Measurements from ENCODE around the gene TMC1. TPM values are rescaled to one million over a fixed set of nuclear protein-coding genes. Genes with fewer than 3 reads are reported as not detected.
"Not testable (repeated sequence)": the region's sequence is repeated elsewhere in the genome, so short reads cannot be mapped to it uniquely, and the experiment has no call there.

Gene TMC1
- total RNA-seq, 1 experiment from 2014 or later: not detected

- Histone ChIP-seq H3K79me2 (ENCODE audit: low read length) (no peaks in the 10 kb centered on the region), H2AFZ (ENCODE audit: low read length) (no peak overlapping the region), H3K9me3 (ENCODE audit: low read length) (peaks cover 9% of the 10 kb centered on the region), H3K27me3 (ENCODE audit: low read length) (no peaks in the 10 kb centered on the region), H3K27ac (ENCODE audit: low read length) (no peak overlapping the region), H3K4me1 (ENCODE audit: low read length) (no peaks in the 10 kb centered on the region), H3K9ac (ENCODE audit: low read length) (no peak overlapping the region), H3K4me3 (ENCODE audit: low read length) (no peak overlapping the region), H3K4me2 (ENCODE audit: low read depth, low read length, poor library complexity, severe bottlenecking) (no peak overlapping the region), H4K20me1 (ENCODE audit: insufficient read depth, low read depth, low read length) (no peaks in the 10 kb centered on the region), H3K36me3 (ENCODE audit: insufficient read depth, low read length) (no peaks in the 10 kb centered on the region), H3K9me2 (replicated peaks; ENCODE audit: insufficient read depth, low read length) (no peaks in the 10 kb centered on the region)
- DNase-seq: peak; percentile 47
These were observed 322.4 kb downstream of the TMC1 start for GRCh38 chr9:72843520-72844439.

GRCh38 chr9:72844440-72844768, 323.0 kb downstream of the TMC1 start:
- Histone ChIP-seq H2AFZ (ENCODE audit: low read length) (no peak overlapping the region), H3K36me3 (ENCODE audit: insufficient read depth, low read length) (no peaks in the 10 kb centered on the region), H4K20me1 (ENCODE audit: insufficient read depth, low read depth, low read length) (no peaks in the 10 kb centered on the region), H3K27ac (ENCODE audit: low read length) (no peak overlapping the region), H3K9me2 (replicated peaks; ENCODE audit: insufficient read depth, low read length) (no peaks in the 10 kb centered on the region), H3K79me2 (ENCODE audit: low read length) (no peaks in the 10 kb centered on the region), H3K4me3 (ENCODE audit: low read length) (no peak overlapping the region), H3K27me3 (ENCODE audit: low read length) (no peaks in the 10 kb centered on the region), H3K9ac (ENCODE audit: low read length) (no peak overlapping the region), H3K4me2 (ENCODE audit: low read depth, low read length, poor library complexity, severe bottlenecking) (no peak overlapping the region), H3K9me3 (ENCODE audit: low read length) (peaks cover 9% of the 10 kb centered on the region), H3K4me1 (ENCODE audit: low read length) (no peaks in the 10 kb centered on the region)
- no peak for DNase-seq

DNA sequence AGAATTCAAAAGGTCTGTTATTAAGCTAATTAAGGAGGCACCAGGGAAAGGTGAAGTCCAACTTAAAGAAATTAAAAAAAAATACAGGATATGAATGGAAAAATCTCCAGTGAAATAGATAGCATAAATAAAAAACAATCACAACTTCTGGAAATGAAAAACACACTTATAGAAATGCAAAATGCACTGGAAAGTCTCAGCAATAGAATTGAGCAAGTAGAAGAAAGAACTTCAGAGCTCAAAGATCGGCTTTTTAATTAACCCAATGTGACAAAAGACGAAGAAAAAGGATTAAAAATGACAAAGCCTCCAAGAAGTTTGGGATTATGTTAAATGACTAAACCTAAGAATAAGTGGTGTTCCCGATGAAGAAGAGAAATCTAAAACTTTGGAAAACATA, 323.6 kb downstream of the TMC1 start:
- H2AFZ ChIP-seq (ENCODE audit: low read length); H3K9me2 ChIP-seq (replicated peaks; ENCODE audit: insufficient read depth, low read length); H3K27me3 ChIP-seq (ENCODE audit: low read length); H3K79me2 ChIP-seq (ENCODE audit: low read length); H3K36me3 ChIP-seq (ENCODE audit: insufficient read depth, low read length); H3K4me3 ChIP-seq (ENCODE audit: low read length); H3K27ac ChIP-seq (ENCODE audit: low read length); H3K4me2 ChIP-seq (ENCODE audit: low read depth, low read length, poor library complexity, severe bottlenecking); H3K9me3 ChIP-seq (ENCODE audit: low read length); H3K9ac ChIP-seq (ENCODE audit: low read length); H3K4me1 ChIP-seq (ENCODE audit: low read length); DNase-seq; H4K20me1 ChIP-seq (ENCODE audit: insufficient read depth, low read depth, low read length): not testable (repeated sequence)

- H4K20me1 ChIP-seq (ENCODE audit: insufficient read depth, low read depth, low read length); H3K36me3 ChIP-seq (ENCODE audit: insufficient read depth, low read length); H3K9ac ChIP-seq (ENCODE audit: low read length); H3K27me3 ChIP-seq (ENCODE audit: low read length); H2AFZ ChIP-seq (ENCODE audit: low read length); H3K9me3 ChIP-seq (ENCODE audit: low read length); H3K4me2 ChIP-seq (ENCODE audit: low read depth, low read length, poor library complexity, severe bottlenecking); H3K79me2 ChIP-seq (ENCODE audit: low read length); H3K4me3 ChIP-seq (ENCODE audit: low read length); H3K27ac ChIP-seq (ENCODE audit: low read length); DNase-seq; H3K4me1 ChIP-seq (ENCODE audit: low read length); H3K9me2 ChIP-seq (replicated peaks; ENCODE audit: insufficient read depth, low read length): not testable (repeated sequence)
These were observed 328.8 kb downstream of the TMC1 start for GRCh38 chr9:72850209-72850608.

DNA sequence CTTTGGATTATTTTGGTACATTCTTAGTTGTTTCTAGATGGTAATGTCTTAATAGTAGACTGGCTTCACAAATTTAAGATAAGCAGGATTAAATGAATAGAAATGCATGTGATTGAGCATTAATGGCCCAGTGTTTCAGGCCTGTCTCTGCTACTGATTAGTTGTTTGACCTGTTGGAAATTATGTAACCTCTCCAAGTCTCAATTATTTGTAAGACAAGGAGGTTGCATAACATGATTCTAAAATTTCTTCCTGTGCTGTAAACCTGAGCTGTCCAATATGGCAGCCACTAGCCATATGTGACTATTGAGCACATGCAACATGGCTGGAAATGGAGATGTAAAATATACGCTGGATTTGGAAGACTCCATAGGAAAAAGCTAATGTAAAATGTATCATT, 333.9 kb downstream of the TMC1 start:
- H3K27me3 ChIP-seq (ENCODE audit: low read length): no peaks in the 10 kb centered on the region
- no peak for DNase-seq
- H3K79me2 ChIP-seq (ENCODE audit: low read length): no peaks in the 10 kb centered on the region
- no peak overlapping the region for H3K4me3 ChIP-seq (ENCODE audit: low read length)
- H3K4me2 ChIP-seq (ENCODE audit: low read depth, low read length, poor library complexity, severe bottlenecking): no peak overlapping the region
- H3K9me2 ChIP-seq (replicated peaks; ENCODE audit: insufficient read depth, low read length): no peaks in the 10 kb centered on the region
- no peak overlapping the region for H3K27ac ChIP-seq (ENCODE audit: low read length)
- H2AFZ ChIP-seq (ENCODE audit: low read length): no peak overlapping the region
- H3K36me3 ChIP-seq (ENCODE audit: insufficient read depth, low read length): no peaks in the 10 kb centered on the region
- H3K9me3 ChIP-seq (ENCODE audit: low read length): no peaks in the 10 kb centered on the region
- no peak overlapping the region for H3K9ac ChIP-seq (ENCODE audit: low read length)
- no peaks in the 10 kb centered on the region for H4K20me1 ChIP-seq (ENCODE audit: insufficient read depth, low read depth, low read length)
- no peaks in the 10 kb centered on the region for H3K4me1 ChIP-seq (ENCODE audit: low read length)

DNA sequence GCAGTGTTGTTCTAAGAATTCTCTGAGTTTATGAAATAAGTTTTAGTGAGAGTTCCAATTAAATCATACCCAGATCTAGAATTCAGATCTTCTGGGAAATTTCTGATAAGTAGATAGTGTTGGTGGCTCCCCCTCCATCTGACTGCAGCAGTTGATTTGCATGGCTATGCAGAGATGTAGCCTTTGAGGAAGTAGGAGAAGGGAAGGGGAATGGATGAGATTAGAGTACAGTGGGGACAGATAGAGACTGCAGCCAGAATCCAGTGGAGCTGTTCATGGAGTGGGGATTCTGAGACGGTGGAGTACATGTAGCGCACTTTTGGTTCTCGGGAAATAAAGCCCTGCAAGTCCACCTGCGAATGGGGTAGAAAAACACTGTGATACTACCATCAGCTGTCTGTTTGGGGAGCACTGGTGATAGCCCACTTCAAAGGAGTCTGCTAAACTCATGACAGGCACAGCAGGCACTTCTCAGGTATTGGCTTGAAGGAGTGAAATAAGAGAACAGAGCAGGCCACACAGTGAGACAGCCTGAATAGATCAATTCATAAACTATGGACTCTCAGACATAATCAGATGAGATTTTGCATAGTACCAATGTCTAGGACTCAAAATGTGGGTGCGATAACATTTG, 334.6 kb downstream of the TMC1 start:
- Histone ChIP-seq H3K4me3 (ENCODE audit: low read length) (no peak overlapping the region), H2AFZ (ENCODE audit: low read length) (no peak overlapping the region), H3K79me2 (ENCODE audit: low read length) (no peaks in the 10 kb centered on the region), H3K36me3 (ENCODE audit: insufficient read depth, low read length) (no peaks in the 10 kb centered on the region), H3K9ac (ENCODE audit: low read length) (no peak overlapping the region), H3K9me2 (replicated peaks; ENCODE audit: insufficient read depth, low read length) (no peaks in the 10 kb centered on the region), H4K20me1 (ENCODE audit: insufficient read depth, low read depth, low read length) (no peaks in the 10 kb centered on the region), H3K4me1 (ENCODE audit: low read length) (no peaks in the 10 kb centered on the region), H3K27ac (ENCODE audit: low read length) (no peak overlapping the region), H3K9me3 (ENCODE audit: low read length) (no peaks in the 10 kb centered on the region), H3K27me3 (ENCODE audit: low read length) (no peaks in the 10 kb centered on the region), H3K4me2 (ENCODE audit: low read depth, low read length, poor library complexity, severe bottlenecking) (no peak overlapping the region)
- DNase-seq: no peak

DNA sequence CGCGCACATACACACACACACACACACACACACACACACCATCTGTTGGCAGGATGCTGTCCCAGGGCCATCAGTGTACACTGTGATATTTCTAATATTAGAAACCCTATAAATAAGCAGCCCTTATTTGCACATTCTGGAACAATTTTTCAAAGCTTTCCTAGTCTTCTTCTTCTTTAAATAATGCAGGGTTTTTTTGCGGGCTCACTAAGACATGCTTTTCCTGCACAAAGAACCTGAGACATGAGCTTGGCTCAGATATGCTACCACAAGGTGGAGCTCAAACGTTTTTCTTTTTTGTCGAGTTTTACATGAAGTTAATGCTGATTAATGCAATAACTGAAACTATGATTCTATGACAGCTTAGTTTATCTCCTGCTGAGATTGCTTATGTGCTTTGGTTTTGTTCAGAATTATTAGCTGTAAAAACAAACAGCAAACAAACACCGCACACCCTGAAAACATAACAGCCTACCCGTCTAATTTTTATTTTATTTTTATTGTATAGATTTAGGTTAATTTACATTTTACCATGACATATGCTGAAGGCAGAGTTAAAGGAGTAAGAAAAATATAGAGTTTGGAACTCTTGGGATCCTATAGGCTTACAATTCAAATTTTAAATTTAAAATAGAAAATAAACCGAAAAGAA, 335.7 kb downstream of the TMC1 start:
- Histone ChIP-seq H3K4me1 (ENCODE audit: low read length) (no peaks in the 10 kb centered on the region), H3K9me3 (ENCODE audit: low read length) (no peaks in the 10 kb centered on the region), H3K9me2 (replicated peaks; ENCODE audit: insufficient read depth, low read length) (no peaks in the 10 kb centered on the region), H4K20me1 (ENCODE audit: insufficient read depth, low read depth, low read length) (no peaks in the 10 kb centered on the region), H3K27me3 (ENCODE audit: low read length) (no peaks in the 10 kb centered on the region), H2AFZ (ENCODE audit: low read length) (no peak overlapping the region), H3K36me3 (ENCODE audit: insufficient read depth, low read length) (no peaks in the 10 kb centered on the region), H3K79me2 (ENCODE audit: low read length) (no peaks in the 10 kb centered on the region), H3K4me3 (ENCODE audit: low read length) (no peak overlapping the region), H3K27ac (ENCODE audit: low read length) (no peak overlapping the region), H3K4me2 (ENCODE audit: low read depth, low read length, poor library complexity, severe bottlenecking) (no peak overlapping the region), H3K9ac (ENCODE audit: low read length) (no peak overlapping the region)
- peak; percentile 78 for DNase-seq

- Histone ChIP-seq H3K27ac (ENCODE audit: low read length) (no peak overlapping the region), H2AFZ (ENCODE audit: low read length) (no peak overlapping the region), H3K4me3 (ENCODE audit: low read length) (no peak overlapping the region), H3K9ac (ENCODE audit: low read length) (no peak overlapping the region), H3K9me3 (ENCODE audit: low read length) (no peaks in the 10 kb centered on the region), H3K27me3 (ENCODE audit: low read length) (no peaks in the 10 kb centered on the region), H3K79me2 (ENCODE audit: low read length) (no peaks in the 10 kb centered on the region), H3K9me2 (replicated peaks; ENCODE audit: insufficient read depth, low read length) (no peaks in the 10 kb centered on the region), H3K4me1 (ENCODE audit: low read length) (no peaks in the 10 kb centered on the region), H3K36me3 (ENCODE audit: insufficient read depth, low read length) (no peaks in the 10 kb centered on the region), H4K20me1 (ENCODE audit: insufficient read depth, low read depth, low read length) (no peaks in the 10 kb centered on the region), H3K4me2 (ENCODE audit: low read depth, low read length, poor library complexity, severe bottlenecking) (no peak overlapping the region)
- no peak for DNase-seq
These were observed 336.2 kb downstream of the TMC1 start for GRCh38 chr9:72857624-72857996.
